ENCODE measurements around the gene EPB41L4A.

Gene EPB41L4A

DNA sequence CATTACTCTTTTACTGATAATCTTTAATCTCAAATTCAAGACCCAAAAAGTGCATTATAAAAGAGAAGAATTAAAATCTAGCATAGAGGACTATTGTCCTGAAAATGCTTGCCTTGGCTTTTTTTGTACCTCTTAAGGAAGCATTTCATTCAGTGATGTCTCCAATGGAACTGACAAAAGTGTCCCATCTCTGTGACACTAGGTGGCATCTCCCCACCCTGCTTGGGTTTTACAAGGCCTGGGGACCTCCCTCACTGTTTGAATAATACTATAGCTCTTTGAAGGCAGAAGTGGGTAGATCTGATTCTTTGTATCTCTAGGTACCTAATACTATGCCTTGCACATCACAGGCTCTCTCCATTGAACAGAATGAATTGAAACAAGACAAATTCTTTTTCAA lies 180.6 kb downstream of the EPB41L4A start (continued):
- TF ChIP-seq, protein P1, sequence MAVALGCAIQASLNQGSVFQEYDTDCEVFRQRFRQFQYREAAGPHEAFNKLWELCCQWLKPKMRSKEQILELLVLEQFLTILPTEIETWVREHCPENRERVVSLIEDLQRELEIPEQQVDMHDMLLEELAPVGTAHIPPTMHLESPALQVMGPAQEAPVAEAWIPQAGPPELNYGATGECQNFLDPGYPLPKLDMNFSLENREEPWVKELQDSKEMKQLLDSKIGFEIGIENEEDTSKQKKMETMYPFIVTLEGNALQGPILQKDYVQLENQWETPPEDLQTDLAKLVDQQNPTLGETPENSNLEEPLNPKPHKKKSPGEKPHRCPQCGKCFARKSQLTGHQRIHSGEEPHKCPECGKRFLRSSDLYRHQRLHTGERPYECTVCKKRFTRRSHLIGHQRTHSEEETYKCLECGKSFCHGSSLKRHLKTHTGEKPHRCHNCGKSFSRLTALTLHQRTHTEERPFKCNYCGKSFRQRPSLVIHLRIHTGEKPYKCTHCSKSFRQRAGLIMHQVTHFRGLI (tag by site-specific recombination; IDR thresholded peaks at IDR 0.05): no peak
- TF ChIP-seq ZNF701 (tag by site-specific recombination; IDR thresholded peaks at IDR 0.05) (no peak), ZNF624 (tag by site-specific recombination; IDR thresholded peaks at IDR 0.05) (no peak), ZNF202 (tag by site-specific recombination; IDR thresholded peaks at IDR 0.05; ENCODE audit: borderline replicate concordance) (no peak), ZNF214 (tag by site-specific recombination; IDR thresholded peaks at IDR 0.05; ENCODE audit: borderline replicate concordance) (no peak), ZNF16 (tag by site-specific recombination; IDR thresholded peaks at IDR 0.05; ENCODE audit: low read depth) (no peak)

DNA sequence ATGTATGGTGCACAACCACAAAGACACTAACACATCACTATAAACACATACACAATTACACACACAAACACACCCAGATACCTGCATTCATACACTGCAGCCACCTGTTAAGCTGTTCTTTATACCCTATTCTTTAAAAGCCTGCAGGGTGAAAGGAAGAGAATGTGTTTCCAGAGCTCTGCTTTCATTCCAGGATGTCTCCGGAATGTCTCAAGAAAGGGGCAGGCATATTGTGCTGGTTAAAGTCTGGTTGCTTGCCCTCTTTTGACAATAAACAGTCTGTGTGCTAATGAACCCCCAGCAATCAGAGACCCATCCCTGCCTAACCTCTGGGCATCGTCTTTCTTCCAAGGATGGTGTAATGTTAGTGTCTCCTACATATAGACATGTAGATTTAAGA lies 181.6 kb downstream of the EPB41L4A start:
- CTCF ChIA-PET: interaction anchor here (0.7 to 1.4 kb wide), 2 partner anchors 182 to 285 kb away, joined by 3 to 4 read pairs; partner anchors contain the start of gene EPB41L4A
- H3K27ac ChIP-seq (ENCODE audit: extremely low read depth, low read depth, low read length): no peak overlapping the region
- no peaks in the 10 kb centered on the region; a peak in 1 of 3 replicates for H3K36me3 ChIP-seq (ENCODE audit: control insufficient read depth in 2 of 2, insufficient read depth in 1 of 2, low read length in 2 of 2)
- TF ChIP-seq, protein P2, sequence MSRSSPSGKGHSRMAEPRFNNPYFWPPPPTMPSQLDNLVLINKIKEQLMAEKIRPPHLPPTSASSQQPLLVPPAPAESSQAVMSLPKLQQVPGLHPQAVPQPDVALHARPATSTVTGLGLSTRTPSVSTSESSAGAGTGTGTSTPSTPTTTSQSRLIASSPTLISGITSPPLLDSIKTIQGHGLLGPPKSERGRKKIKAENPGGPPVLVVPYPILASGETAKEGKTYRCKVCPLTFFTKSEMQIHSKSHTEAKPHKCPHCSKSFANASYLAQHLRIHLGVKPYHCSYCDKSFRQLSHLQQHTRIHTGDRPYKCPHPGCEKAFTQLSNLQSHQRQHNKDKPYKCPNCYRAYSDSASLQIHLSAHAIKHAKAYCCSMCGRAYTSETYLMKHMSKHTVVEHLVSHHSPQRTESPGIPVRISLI (tag by site-specific recombination; IDR thresholded peaks at IDR 0.05): no peak
- no peak for TF ChIP-seq ZNF416 (tag by site-specific recombination; IDR thresholded peaks at IDR 0.05)
- TF ChIP-seq ZNF391 (tag by site-specific recombination; IDR thresholded peaks at IDR 0.05; ENCODE audit: borderline replicate concordance, low read depth): no peak
- TF ChIP-seq ZNF211 (tag by site-specific recombination; IDR thresholded peaks at IDR 0.05; ENCODE audit: low read depth): no peak
- no peak for TF ChIP-seq ZNF548 (tag by site-specific recombination; IDR thresholded peaks at IDR 0.05)
- TF ChIP-seq, protein P3, sequence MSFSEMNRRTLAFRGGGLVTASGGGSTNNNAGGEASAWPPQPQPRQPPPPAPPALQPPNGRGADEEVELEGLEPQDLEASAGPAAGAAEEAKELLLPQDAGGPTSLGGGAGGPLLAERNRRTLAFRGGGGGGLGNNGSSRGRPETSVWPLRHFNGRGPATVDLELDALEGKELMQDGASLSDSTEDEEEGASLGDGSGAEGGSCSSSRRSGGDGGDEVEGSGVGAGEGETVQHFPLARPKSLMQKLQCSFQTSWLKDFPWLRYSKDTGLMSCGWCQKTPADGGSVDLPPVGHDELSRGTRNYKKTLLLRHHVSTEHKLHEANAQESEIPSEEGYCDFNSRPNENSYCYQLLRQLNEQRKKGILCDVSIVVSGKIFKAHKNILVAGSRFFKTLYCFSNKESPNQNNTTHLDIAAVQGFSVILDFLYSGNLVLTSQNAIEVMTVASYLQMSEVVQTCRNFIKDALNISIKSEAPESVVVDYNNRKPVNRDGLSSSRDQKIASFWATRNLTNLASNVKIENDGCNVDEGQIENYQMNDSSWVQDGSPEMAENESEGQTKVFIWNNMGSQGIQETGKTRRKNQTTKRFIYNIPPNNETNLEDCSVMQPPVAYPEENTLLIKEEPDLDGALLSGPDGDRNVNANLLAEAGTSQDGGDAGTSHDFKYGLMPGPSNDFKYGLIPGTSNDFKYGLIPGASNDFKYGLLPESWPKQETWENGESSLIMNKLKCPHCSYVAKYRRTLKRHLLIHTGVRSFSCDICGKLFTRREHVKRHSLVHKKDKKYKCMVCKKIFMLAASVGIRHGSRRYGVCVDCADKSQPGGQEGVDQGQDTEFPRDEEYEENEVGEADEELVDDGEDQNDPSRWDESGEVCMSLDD (tag by site-specific recombination; IDR thresholded peaks at IDR 0.05): no peak
- no peak for TF ChIP-seq ZBTB48 (tag by site-specific recombination; IDR thresholded peaks at IDR 0.05)
- TF ChIP-seq RBAK (tag by site-specific recombination; IDR thresholded peaks at IDR 0.05): no peak
- TF ChIP-seq ZNF639 (tag by site-specific recombination; IDR thresholded peaks at IDR 0.05): no peak
- no peak for TF ChIP-seq ZNF302 (tag by site-specific recombination; IDR thresholded peaks at IDR 0.05; ENCODE audit: low read depth)
- TF ChIP-seq GLI4 (tag by site-specific recombination; IDR thresholded peaks at IDR 0.05): no peak
- no peak for TF ChIP-seq SALL2 (tag by site-specific recombination; IDR thresholded peaks at IDR 0.05; ENCODE audit: borderline replicate concordance)
- TF ChIP-seq ZNF843 (tag by site-specific recombination; IDR thresholded peaks at IDR 0.05): no peak
- TF ChIP-seq ZNF202 (tag by site-specific recombination; IDR thresholded peaks at IDR 0.05; ENCODE audit: borderline replicate concordance): no peak
- TF ChIP-seq, protein P4, sequence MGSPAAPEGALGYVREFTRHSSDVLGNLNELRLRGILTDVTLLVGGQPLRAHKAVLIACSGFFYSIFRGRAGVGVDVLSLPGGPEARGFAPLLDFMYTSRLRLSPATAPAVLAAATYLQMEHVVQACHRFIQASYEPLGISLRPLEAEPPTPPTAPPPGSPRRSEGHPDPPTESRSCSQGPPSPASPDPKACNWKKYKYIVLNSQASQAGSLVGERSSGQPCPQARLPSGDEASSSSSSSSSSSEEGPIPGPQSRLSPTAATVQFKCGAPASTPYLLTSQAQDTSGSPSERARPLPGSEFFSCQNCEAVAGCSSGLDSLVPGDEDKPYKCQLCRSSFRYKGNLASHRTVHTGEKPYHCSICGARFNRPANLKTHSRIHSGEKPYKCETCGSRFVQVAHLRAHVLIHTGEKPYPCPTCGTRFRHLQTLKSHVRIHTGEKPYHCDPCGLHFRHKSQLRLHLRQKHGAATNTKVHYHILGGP (tag by site-specific recombination; IDR thresholded peaks at IDR 0.05): no peak
- no peak for TF ChIP-seq ZNF560 (tag by site-specific recombination; IDR thresholded peaks at IDR 0.05; ENCODE audit: borderline replicate concordance)
- TF ChIP-seq ZNF112 (tag by site-specific recombination; IDR thresholded peaks at IDR 0.05): no peak
- H3K9me3 ChIP-seq (ENCODE audit: control insufficient read depth, insufficient read depth, low read depth, low read length): no peaks in the 10 kb centered on the region
- no peaks in the 10 kb centered on the region for H3K4me1 ChIP-seq (ENCODE audit: control insufficient read depth, insufficient read depth, low read length)
- POLR2A ChIA-PET: no interaction called here
- no peak overlapping the region for H3K4me3 ChIP-seq (ENCODE audit: low read depth, low read length)

Measured in HEK293 (cell line).